Measurements from ENCODE around the gene SAA4.

The SAA4 gene

GRCh38 chr11:18188796-18189195 lies 47.8 kb downstream of the SAA4 start:
- no peak for DNase-seq
